Activated T-helper 1 cell treated with anti-CD3 and anti-CD28 coated beads, Interleukin-12 subunit alpha, Interleukin-12 subunit beta, Interleukin-2, Interleukin-4 antibody, amounts not matched to agents 30 ng/mL and 10 ng/mL and 1 ng/mL, durations not matched to agents 14 hours and 24 hours and 36 hours (primary cell): ENCODE measurements around the gene CCM2L. TPM values are rescaled to one million over a fixed set of nuclear protein-coding genes. Genes with fewer than 3 reads are reported as not detected.

ENCODE experiments used
- DNase-seq: peaks from one replicate; pipeline ENCODE4 v3.0.0; 2021; ENCODE audit warnings: low spot score
- H3K27ac Mint-ChIP-seq: one replicate; pipeline ENCODE4 v1.8.0; 2021; ENCODE audit warnings: mild to moderate bottlenecking, mixed read lengths
- H3K27me3 Mint-ChIP-seq: one replicate; pipeline ENCODE4 v1.8.0; 2022; ENCODE audit warnings: mild to moderate bottlenecking, moderate library complexity, mixed read lengths; ENCODE audit not compliant: insufficient read depth
- H3K36me3 Mint-ChIP-seq: one replicate; pipeline ENCODE4 v1.8.0; 2021; ENCODE audit warnings: low read depth, mixed read lengths
- H3K4me1 Mint-ChIP-seq: one replicate; pipeline ENCODE4 v1.8.0; 2021; ENCODE audit warnings: low read depth, mixed read lengths
- H3K4me3 Mint-ChIP-seq: one replicate; pipeline ENCODE4 v1.8.0; 2021; ENCODE audit warnings: mild to moderate bottlenecking, moderate library complexity, mixed read lengths
- H3K9me3 Mint-ChIP-seq: one replicate; pipeline ENCODE4 v1.8.0; 2021; ENCODE audit warnings: mixed read lengths
- intact Hi-C: fragments of 100-400 bp; cut with micrococcal nuclease; formaldehyde crosslinking; loops from one replicate; pipeline ENCODE4 v1.15.1; 2024
- total RNA-seq: library from RNA; stranded (reverse); gene quantifications from 2 replicates; pipeline ENCODE4 v1.2.3, GENCODE V29; 2022

Gene CCM2L
- not detected in 2 replicates for total RNA-seq

- no peak within 1 kb of the TSS for H3K4me3 Mint-ChIP-seq
- H3K27me3 Mint-ChIP-seq = peaks cover 18% of the 10 kb centered on the region
- peaks cover 11% of the 10 kb centered on the region for H3K4me1 Mint-ChIP-seq
- intact Hi-C loops = no loop called here
- DNase-seq = no peak
- H3K27ac Mint-ChIP-seq = no peak within 1 kb of the TSS
- no peaks in the 10 kb centered on the region for H3K9me3 Mint-ChIP-seq
- no peaks in the 10 kb centered on the region for H3K36me3 Mint-ChIP-seq
Observed at GRCh38 chr20:32010101-32010500, at the start of gene CCM2L. CCM2L (plus strand) TSS chr20:32010438; CDS start chr20:32010455, 17 bp downstream.

GRCh38 chr20:31962761-31963160 is 47.5 kb upstream of the CCM2L start:
- Mint-ChIP-seq H3K4me1 (peaks cover 5% of the 10 kb centered on the region), H3K36me3 (no peaks in the 10 kb centered on the region), H3K27ac (no peak overlapping the region), H3K9me3 (no peaks in the 10 kb centered on the region), H3K27me3 (peaks cover 26% of the 10 kb centered on the region), H3K4me3 (no peak overlapping the region)
- no peak for DNase-seq
- intact Hi-C loops = no loop called here

- no peak overlapping the region for H3K27ac Mint-ChIP-seq
- no peak for DNase-seq
- peaks cover 29% of the 10 kb centered on the region for H3K27me3 Mint-ChIP-seq
- no peaks in the 10 kb centered on the region for H3K36me3 Mint-ChIP-seq
- H3K4me1 Mint-ChIP-seq = peaks cover 5% of the 10 kb centered on the region
- H3K4me3 Mint-ChIP-seq = no peak overlapping the region
- H3K9me3 Mint-ChIP-seq = no peaks in the 10 kb centered on the region
- intact Hi-C loops = no loop called here
Observed at GRCh38 chr20:31963889-31964288, 46.3 kb upstream of the CCM2L start.

GRCh38 chr20:31966991-31967655 is 43.1 kb upstream of the CCM2L start:
- Mint-ChIP-seq H3K27me3 (peaks cover 38% of the 10 kb centered on the region), H3K9me3 (no peaks in the 10 kb centered on the region), H3K4me3 (peak overlapping the region; percentile 61), H3K27ac (no peak overlapping the region), H3K4me1 (peaks cover 5% of the 10 kb centered on the region), H3K36me3 (no peaks in the 10 kb centered on the region)
- no peak for DNase-seq
- intact Hi-C loops = no loop called here

GRCh38 chr20:31967830-31968249 is 42.4 kb upstream of the CCM2L start, which contains the start of gene XKR7:
XKR7 (plus strand) TSS chr20:31968151; CDS start chr20:31968176, 25 bp downstream.
- H3K4me1 Mint-ChIP-seq = peaks cover 5% of the 10 kb centered on the region
- H3K27ac Mint-ChIP-seq = no peak within 1 kb of the TSS
- peaks cover 38% of the 10 kb centered on the region for H3K27me3 Mint-ChIP-seq
- DNase-seq = no peak
- intact Hi-C loops = loop anchor here (1.0 kb wide), 1 partner anchor 16 kb away; the partner anchor contains the start of gene PDRG1
- H3K36me3 Mint-ChIP-seq = no peaks in the 10 kb centered on the region
- H3K4me3 Mint-ChIP-seq = peak within 1 kb of the TSS; percentile 81
- no peaks in the 10 kb centered on the region for H3K9me3 Mint-ChIP-seq

GRCh38 chr20:31968291-31969126 is 41.7 kb upstream of the CCM2L start:
- peak; percentile 79 for DNase-seq
- Mint-ChIP-seq H3K4me3 (peak overlapping the region; percentile 81), H3K27ac (no peak overlapping the region), H3K9me3 (no peaks in the 10 kb centered on the region), H3K36me3 (no peaks in the 10 kb centered on the region), H3K27me3 (peaks cover 36% of the 10 kb centered on the region), H3K4me1 (peaks cover 5% of the 10 kb centered on the region)
- intact Hi-C loops = loop anchor here (1.0 kb wide), 1 partner anchor 16 kb away; the partner anchor contains the start of gene PDRG1

GRCh38 chr20:31969991-31970390 is 40.2 kb upstream of the CCM2L start:
- Mint-ChIP-seq H3K27me3 (peaks cover 27% of the 10 kb centered on the region), H3K36me3 (no peaks in the 10 kb centered on the region), H3K27ac (no peak overlapping the region), H3K4me3 (peak overlapping the region; percentile 22), H3K9me3 (no peaks in the 10 kb centered on the region), H3K4me1 (peaks cover 5% of the 10 kb centered on the region)
- no peak for DNase-seq
- intact Hi-C loops = no loop called here

GRCh38 chr20:31972471-31973021 is 37.7 kb upstream of the CCM2L start:
- no peak overlapping the region for H3K4me3 Mint-ChIP-seq
- H3K9me3 Mint-ChIP-seq = no peaks in the 10 kb centered on the region
- no peak overlapping the region for H3K27ac Mint-ChIP-seq
- DNase-seq = no peak
- no peaks in the 10 kb centered on the region for H3K36me3 Mint-ChIP-seq
- intact Hi-C loops = no loop called here
- no peaks in the 10 kb centered on the region for H3K4me1 Mint-ChIP-seq
- H3K27me3 Mint-ChIP-seq = peaks cover 11% of the 10 kb centered on the region

GRCh38 chr20:31974296-31974695 is 35.9 kb upstream of the CCM2L start:
- intact Hi-C loops = no loop called here
- no peaks in the 10 kb centered on the region for H3K4me1 Mint-ChIP-seq
- no peak overlapping the region for H3K4me3 Mint-ChIP-seq
- no peaks in the 10 kb centered on the region for H3K36me3 Mint-ChIP-seq
- H3K27ac Mint-ChIP-seq = no peak overlapping the region
- H3K27me3 Mint-ChIP-seq = peaks cover 9% of the 10 kb centered on the region
- DNase-seq = no peak
- H3K9me3 Mint-ChIP-seq = no peaks in the 10 kb centered on the region

GRCh38 chr20:31974951-31975487 is 35.2 kb upstream of the CCM2L start:
- H3K27me3 Mint-ChIP-seq = peaks cover 6% of the 10 kb centered on the region
- no peaks in the 10 kb centered on the region for H3K9me3 Mint-ChIP-seq
- no peak overlapping the region for H3K4me3 Mint-ChIP-seq
- H3K36me3 Mint-ChIP-seq = no peaks in the 10 kb centered on the region
- no peak for DNase-seq
- no peak overlapping the region for H3K27ac Mint-ChIP-seq
- no peaks in the 10 kb centered on the region for H3K4me1 Mint-ChIP-seq
- intact Hi-C loops = no loop called here

- peaks cover 4% of the 10 kb centered on the region for H3K27me3 Mint-ChIP-seq
- no peak overlapping the region for H3K27ac Mint-ChIP-seq
- intact Hi-C loops = no loop called here
- H3K4me3 Mint-ChIP-seq = no peak overlapping the region
- no peaks in the 10 kb centered on the region for H3K36me3 Mint-ChIP-seq
- no peaks in the 10 kb centered on the region for H3K4me1 Mint-ChIP-seq
- no peaks in the 10 kb centered on the region for H3K9me3 Mint-ChIP-seq
- no peak for DNase-seq
Observed at GRCh38 chr20:31975874-31976273, 34.4 kb upstream of the CCM2L start.

GRCh38 chr20:31977080-31977479 is 33.2 kb upstream of the CCM2L start:
- no peaks in the 10 kb centered on the region for H3K36me3 Mint-ChIP-seq

More at GRCh38 chr20:31977080-31977479, 33.2 kb upstream of the CCM2L start:
- no peaks in the 10 kb centered on the region for H3K9me3 Mint-ChIP-seq
- H3K27ac Mint-ChIP-seq = no peak overlapping the region
- no peak overlapping the region for H3K4me3 Mint-ChIP-seq
- no peak for DNase-seq
- H3K4me1 Mint-ChIP-seq = no peaks in the 10 kb centered on the region
- H3K27me3 Mint-ChIP-seq = peaks cover 6% of the 10 kb centered on the region
- intact Hi-C loops = no loop called here
